ENCODE results near the gene EDAR.

Gene EDAR

DNA sequence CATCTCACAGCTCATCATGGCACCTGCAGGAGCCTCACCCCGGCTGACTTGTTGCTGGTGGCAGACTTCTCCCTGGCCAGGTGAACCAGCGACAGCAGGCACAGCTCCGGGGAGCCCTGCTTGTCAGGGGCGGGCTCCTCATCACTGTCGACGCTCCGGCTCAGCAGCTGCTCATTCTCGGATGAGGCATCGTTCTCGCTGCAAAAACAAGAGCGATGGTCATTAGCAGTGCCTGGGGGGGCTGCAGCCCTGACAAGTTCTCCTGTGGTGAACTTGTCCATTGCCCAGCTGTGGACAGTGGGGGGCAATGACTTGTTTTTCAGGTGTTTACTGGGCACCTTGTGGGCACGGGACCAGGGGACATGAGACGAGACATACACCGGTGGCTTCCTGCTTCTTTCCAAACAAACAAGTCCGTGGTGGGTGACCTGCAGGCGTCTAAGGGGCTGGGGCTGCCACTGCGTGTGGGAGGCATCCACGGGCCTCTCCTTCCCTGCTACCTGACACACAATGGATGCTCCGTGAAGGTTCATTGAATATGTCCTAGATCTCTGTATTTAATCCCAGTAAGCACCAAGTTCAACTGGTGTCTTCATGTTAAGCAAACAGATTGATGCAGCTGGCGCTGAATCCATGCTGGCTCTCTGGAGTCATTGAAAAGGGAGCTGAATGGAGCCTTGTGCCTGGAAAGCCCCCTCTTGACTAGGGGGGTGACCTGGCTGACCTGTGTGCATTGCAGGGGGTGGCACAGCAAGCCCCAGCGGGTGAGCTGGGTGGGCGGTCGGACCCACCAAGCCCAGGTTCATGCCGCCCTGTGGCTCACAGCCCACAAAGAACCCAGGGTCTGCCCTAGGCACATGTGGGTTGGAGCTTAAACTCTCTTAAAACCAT, 81.0 kb downstream of the EDAR start:
- no peak for DNase-seq

DNA sequence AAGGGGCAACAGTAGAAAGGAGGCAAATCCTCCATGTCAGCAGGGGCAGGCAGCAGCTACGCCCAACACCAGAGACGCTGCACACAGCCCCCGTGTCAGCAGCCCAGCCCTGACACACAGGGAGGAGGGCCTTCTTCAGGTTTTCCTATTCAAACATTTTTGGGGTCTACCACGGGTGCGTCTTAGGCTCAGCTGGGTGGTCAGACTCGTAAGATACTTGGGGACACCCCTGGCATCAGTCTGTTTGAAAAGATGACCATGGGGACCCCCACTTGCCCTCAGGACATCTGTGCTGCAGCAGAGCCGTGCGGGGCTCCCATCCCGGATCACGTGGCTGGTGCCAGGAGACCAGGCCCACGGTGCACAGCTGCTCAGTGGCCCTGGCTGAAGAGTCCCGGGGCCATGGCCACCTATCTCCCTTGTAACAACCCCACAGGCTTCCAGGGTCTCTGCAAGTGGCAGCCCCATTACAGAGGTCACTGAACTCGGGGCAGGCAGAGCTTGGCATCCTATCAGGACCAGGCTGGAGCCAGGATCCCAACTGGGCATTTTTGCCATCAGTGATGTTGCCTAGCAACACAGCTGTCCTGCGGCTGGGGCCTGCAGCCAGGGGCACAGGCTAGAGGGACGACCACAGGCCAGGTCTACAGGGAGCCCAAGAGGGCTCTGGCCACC, 82.5 kb downstream of the EDAR start:
- DNase-seq: no peak

DNA sequence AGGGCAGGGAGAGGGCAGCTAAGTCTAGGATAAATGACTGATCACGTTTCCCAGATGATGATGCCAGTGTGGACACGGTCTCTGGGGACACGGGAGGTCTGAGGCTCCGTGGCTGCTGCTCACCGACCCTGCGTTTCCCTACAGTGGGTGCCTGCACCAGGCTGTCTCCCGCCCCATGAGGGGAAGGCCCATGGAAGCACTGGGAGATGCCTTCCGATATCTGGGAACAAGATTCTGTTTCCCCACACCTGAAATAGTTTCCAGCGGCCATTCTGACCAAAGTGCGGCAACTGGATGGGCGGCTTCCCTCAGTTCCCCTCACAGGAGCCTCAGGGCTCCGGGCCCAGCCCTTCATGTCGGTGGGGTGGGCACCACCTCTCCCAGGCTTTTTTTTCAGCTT, 83.1 kb downstream of the EDAR start:
- DNase-seq: no peak

DNA sequence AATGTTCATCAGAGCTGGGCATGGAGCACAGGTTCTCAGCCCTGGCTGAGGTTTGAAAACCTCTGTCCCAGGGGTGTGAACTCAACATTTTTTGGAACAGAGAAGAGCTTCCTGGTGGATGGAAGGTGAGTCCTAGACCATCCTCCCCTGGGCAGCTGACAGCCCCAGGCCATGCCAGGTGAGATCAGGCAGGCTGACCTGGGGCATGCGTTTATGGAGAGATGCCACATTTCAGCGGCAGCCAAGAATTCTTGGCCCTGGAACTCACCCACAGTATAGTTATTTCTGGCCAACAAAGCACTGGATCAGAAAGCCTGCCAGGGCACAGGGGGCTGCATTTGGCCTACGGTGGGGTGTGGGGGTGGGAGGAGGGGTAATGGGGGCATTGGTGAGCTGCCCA, 83.8 kb downstream of the EDAR start:
- DNase-seq: no peak

DNA sequence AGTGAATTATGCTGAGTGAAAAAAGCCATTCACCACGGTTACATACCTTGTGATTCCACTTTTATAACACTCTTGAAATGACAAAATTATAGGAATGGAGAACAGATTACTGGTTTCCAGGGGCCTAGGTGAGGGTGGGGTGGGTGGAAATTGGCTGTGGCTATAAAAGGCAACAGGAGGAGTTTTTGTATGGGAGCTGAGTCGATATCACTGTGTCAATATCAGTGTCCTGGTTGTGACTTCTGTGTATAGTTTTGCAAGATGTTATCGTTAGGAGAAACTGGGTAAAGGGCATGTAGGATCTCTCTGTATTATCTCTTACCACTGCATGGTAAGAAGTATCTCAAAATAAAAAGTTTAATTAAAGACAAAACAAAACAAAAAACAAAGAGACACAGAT, 84.3 kb downstream of the EDAR start:
- no peak for DNase-seq

DNA sequence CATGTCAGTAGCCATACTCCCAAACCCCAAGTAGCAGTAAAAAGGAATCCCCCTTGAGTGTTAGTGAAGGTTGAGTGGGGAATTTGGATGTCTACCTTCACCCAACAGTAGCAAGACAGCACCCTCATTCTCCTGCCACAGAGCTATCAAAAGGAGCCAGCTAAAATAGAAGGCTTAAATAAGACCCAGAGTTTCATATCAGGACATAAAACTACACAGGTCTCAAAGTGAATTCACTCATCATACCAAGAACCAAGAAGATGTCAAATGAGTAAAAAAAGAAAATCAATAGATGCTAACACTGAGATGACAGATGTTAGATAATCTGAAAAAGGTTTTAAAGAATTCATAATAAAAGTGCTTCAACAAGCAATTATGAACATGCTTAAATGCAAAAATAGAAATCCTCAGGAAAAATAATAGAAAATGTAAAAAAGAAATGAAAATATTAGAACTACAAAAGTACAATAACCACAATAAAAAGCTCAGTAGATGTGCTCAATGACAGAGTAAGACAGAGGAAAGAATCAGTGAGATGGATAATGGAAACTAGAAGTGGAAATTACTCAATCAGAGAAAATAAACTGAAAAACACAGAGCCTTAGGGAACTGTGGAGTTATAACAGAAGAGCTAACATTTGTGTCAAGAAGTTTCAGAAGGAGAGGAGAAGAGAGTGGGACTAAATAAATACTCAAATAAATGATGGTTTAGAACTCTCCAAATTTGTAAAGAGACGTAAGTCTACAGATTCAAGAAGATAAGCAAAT, 90.5 kb downstream of the EDAR start:
- no peak for DNase-seq

DNA sequence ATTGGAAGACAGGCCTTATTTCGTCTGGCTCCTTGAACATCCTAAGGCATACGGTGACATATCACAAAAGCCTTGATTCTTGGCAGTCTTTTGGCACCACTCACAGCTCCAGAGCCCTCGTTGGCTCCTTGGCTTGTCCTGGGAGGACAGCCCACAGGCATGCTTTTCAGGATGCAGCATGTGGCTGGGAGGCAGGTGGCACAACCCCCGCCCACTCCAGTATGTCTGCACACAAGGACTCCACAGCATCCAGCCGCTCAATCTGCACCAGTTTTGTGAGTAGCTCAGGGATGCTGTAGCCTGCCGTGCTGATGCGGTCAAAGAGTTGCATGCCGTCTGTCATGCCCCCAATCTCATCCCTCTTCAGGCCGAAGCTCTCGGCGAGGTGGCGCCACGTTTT, 92.3 kb downstream of the EDAR start:
- DNase-seq: no peak

DNA sequence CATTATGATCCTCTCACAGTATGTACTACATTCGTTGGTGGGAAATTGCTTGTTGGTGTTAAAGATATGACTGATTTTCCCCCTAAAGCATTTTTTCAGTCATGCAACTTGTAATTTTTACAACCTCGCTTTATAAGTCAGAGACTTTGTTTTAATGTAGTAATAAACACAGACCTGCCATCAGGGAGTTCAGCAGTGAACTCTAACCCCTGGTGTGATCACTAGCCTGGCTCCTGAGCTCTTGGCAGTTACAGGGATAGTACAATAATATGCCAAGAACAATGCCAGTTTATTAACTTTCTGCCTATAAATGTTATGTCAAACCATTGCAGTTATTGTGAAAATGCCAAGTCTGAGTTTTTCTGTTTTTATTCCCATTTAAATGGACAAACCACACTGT, 93.8 kb downstream of the EDAR start:
- no peak for DNase-seq

DNA sequence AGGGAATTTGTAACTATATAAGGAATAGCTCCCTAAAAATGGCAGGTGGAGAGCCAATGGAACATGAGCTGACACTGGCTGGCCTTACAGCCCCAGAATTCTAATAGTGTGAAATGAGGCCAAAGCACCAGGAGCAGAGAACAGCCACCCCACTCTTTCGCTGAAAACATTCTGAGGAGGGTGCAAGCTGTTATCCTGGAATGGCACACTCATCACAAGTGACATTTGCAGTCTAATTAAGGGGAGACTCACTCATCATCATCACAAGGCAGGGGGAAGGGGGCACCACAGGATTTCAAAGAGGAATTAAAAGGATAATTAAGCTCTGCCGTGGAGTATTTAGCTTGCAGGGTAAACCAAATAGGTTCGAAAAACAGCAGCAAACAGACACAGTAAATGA, 94.3 kb downstream of the EDAR start:
- DNase-seq: no peak

DNA sequence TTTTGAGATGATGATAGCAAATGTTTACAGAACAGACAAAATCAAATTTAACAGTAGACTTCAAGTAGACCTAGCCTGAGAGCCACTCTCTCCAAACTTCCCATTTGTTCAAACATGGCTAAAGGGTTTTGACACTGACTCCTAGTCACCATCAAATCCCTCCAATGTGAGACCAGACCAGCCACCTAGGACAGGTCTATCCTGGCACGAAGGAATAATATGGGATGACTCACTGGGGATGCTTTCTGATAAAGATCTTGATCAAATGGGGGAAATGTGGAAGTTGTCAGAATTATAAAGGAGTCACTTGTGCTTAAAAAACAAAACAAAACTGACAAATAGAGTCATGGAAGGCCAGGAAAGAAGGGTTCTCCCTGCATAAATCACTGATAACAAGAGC, 95.7 kb downstream of the EDAR start:
- DNase-seq: no peak

DNA sequence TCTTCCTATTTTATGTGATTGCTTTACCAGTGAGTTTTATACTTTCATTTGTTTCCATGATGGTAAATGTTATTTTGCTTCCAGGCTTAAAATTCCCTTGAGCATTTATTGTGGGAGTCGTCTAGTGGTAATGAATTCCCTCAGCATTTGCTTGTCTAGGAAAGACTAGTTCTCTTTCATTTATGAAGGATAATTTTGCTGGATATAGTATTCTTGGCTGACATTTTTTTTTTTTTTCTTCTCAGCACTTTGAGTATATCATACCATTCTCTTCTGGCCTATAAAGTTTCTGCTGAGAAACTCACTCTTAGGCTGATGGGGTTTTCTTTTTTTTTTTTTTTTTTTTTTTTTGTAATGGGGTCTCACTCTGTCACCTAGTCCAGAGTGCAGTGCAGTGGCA, 99.1 kb downstream of the EDAR start:
- no peak for DNase-seq

DNA sequence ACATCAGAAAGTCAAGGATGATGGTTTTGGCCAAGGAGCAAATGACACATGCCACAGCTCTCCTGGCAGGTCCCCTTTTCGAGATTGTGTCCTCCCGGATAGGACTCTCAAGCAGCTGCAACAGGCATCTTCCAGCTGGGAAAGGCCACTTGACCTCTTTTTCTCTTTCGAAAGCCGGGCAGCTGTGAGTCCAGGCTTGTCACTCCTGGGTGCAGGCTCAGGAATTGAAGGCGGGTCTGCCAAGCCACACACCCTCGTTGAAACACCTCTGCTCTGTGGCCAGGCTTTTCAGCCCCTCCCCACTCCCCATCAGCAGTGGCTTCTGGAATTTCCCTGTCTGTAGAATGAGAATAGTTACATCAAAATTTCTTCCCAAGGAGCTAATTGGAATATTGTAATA, 104.4 kb downstream of the EDAR start:
- DNase-seq: peak; percentile 9

DNA sequence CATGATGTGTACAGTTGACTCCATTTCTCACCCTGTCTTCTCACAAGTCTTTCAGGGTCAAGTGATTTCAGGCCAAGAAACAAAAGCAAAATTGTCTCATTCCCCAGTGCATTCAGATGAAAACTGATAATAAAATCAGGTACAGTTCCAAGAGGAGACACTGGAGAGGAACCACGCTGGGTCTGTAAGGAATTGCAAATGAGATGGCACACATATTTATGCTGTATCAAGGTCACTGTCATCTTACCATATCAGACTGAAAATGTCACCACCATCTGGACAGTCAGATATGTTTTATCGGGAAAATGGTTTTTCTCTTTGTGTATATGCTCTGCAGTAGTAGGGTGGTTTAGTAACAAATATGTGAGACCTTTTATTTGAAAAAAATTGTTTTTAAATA, 110.7 kb downstream of the EDAR start:
- no peak for DNase-seq

DNA sequence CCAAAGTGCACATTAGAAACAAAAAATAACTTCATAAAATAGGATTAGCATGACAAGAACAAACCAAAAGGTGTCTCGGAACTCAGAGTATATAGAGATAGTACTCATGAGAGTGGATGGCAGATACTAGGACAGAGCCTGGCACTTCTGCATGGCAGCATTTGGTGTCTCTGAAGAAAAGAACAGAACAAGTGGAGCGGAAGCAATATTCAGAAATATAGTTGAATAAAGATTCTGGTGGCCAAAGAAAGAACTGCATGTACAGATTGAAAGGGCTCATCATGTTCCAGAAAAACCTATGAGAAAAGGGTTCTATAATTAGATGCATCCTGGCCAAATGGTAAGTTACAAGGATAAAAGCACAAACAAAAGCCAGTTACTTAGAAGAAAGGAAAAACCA, 111.5 kb downstream of the EDAR start:
- no peak for DNase-seq

DNA sequence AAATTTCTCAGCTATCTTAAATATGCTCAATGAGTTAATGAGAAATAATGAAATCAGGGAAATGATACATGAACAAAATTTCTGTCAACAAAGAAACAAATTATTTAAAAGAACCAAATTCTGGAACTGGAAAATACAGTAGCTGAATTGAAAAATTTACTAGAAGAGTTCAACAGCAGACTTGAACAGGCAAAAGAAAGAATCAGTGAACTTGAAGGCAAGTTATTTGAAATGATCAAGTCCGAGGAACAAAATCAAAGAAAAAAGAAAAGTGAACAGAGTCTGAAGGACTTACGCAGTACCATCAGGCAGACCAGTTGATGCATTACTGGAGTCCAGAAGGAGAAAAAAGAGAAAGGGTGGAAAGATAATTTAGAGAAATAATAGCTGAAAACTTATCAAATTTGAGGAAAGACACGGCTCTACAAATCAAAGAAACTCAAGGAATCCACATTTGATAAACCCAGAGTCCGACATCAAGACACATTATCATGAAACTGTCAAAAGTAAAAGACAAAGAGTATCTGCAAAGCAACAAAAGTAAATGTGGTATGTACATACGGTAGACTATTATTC, 118.9 kb downstream of the EDAR start:
- DNase-seq: no peak

DNA sequence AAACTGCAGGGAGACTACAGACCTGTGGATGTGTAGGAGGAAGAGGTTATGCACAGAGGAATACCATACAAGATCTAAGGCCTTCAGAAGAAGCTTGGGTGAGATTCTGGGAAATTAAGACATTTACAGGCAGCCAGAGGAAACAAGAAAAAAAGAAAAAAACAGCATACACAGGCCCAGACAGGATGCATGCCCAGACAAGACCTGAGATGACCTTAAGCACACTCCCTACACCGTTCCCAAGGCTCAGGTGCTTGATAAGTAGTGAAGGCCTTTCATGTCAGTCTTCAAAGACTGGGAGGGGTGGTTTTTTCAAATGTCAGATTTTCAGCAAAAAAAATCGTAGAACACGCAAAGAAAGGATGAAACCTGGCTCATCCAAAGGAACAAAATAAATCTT, 119.5 kb downstream of the EDAR start:
- DNase-seq: no peak

DNA sequence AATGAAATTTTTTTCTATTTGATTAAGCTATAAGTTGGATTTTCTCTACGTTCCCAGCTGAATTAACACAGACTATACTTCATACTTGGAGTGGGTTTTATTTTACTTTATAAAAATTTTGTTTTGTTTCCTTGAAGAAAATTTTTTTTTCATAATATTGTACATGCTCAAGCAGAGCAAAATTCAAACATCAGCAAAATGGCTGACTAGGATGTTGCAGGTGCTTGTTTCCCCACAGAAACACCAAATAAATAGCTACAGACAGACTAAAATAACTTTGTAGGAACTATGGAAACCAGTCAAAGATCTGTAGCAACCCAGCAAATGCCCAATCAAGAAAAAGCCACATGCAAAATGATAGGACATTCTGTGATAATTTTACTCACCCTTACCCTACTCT, 120.1 kb downstream of the EDAR start:
- DNase-seq: no peak

DNA sequence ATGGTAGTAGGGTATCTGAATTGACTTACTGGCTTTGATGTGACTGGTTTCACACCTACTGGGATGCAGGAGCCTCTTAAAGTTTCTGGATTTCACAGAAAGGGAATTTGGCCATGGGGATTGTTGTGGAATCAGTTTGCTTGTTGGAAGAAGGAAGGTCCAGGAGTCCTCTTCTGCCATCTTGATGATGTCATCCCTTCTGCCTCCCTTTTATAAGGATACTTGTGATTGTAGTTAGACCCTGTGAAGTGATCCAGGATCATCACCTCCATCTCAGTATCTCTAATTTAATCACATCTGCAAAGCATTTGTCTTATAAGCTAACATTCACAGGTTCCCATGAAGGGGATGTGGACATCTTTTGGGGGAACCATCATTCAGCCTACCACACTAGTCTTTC, 123.0 kb downstream of the EDAR start:
- no peak for DNase-seq

DNA sequence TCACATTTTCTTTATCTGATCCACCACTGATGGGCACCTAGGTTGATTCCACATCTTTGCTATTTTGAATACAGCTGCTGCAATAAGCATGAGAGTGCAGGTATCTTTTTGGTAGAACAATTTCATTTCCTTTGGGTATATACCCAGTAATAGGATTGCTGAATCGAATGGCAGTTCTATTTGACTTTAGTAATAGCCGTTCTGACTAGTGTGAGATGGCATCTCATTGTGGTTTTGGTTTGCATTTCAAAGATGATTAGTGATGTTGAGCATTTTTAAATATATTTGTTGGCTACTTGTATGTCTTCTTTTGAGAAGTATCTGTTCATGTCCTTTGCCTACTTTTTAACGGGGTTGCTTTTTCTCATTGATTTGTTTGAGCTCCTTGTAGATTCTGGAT, 130.1 kb downstream of the EDAR start:
- no peak for DNase-seq

DNA sequence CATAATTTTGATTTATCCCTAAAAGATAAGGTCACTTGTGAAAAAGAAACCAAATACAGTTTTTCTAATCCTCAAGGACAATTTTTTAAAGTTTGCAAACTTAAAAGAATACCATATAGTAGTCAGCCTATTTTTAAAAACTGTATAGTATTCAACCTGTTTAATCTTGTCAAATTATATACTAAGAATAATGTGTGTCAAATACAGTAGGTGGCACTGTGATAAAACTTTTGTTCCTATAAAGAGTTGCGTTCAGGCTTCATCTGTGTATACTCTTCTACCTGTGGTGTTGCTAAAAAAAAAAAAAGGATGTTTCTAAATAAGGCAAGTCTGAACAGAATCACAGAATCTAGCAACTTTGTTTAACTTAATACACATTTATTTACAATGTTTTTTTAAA, 133.8 kb downstream of the EDAR start:
- peak; percentile 6 for DNase-seq

DNA sequence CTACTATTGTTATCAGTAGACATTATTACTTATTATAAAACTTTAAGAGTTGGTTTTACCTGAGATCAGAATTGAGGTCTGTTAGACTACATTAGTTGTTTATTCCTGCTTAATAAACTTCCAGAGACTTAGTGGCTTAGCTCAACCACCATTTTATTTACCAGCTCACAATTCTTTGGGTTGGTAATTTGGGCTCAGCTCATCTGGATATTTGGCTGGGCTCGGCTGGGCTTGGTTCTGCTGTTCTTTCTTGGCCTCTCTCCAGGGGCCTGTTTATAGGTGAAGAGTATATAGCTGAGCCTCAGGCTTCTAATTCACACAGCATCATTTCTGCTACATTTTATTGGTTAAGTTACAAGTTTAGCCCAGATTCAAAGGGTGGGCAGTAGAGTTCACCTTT, 134.5 kb downstream of the EDAR start:
- no peak for DNase-seq

DNA sequence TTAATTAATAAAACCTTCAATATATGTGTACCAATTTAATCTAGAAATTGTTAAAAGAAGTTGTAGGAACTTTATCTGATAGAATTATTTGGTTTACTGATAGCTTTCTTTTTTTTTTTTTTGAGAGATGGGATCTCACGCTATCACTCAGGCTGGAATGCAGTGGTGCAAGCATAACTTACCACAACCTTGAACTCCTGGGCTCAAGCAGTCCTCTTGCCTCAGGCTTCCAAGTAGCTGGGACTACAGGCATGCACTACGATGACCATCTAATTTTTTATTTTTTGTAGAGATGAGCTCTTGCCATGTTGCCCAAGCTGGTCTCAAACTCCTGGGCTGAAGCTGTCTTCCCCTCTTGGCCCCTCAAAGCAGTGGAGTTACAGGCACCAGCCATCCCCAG, 135.6 kb downstream of the EDAR start:
- DNase-seq: no peak

DNA sequence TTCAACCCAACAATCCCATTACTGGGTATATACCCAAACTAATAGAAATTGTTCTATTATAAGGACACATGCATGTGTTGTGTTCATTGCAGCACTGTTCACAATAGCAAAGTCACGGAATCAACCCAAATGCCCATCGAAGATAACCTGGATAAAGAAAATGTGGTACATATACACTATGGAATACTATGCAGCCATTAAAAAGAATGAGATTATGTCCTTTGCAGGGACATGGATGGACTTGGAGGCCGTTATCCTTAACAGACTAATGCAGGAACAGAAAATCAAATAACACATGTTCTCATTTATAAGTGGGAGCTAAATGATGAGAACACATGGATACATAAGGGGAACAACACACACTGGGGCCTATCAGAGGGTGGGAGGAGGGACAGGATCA, 136.6 kb downstream of the EDAR start:
- no peak for DNase-seq

DNA sequence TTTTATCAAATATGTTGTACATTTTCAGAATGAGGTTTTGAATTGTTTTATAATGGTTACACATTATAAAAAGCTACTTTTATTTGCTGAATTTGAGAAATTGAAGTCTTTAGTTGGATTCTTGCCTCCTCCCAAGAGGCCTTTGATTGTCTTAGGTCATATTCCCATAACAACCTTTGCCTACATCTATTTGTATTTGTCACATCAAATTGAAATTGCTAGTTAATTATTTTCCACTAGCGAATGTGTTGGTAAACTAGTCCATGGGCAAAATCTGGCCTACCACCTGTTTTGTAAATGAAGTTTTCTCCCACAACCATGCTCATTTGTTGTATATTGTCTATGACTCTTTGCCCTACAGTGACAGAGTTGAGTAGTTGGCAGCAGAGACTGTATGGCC, 142.0 kb downstream of the EDAR start:
- no peak for DNase-seq
